Neuronal stem cell (in vitro differentiated cells): ENCODE data around the gene IFI27L2.

Source experiments
- DNase-seq: peaks from one replicate; pipeline ENCODE4 v3.0.0-alpha.2; 2013; ENCODE audit warnings: low spot score
- H2AFZ ChIP-seq: one replicate; pipeline ENCODE4 v1.6.1; 2013; ENCODE audit warnings: mild to moderate bottlenecking, low read length, inconsistent platforms
- H2AK5ac ChIP-seq: 2 replicates; pipeline ENCODE4 v1.6.1; 2013; ENCODE audit warnings: low read depth, mild to moderate bottlenecking, inconsistent platforms, low read length, moderate library complexity, mixed read lengths
- H2BK120ac ChIP-seq: 2 replicates; pipeline ENCODE4 v1.6.1; 2013; ENCODE audit warnings: low read depth, mild to moderate bottlenecking, inconsistent platforms, low read length, moderate library complexity, mixed read lengths
- H2BK12ac ChIP-seq: one replicate; pipeline ENCODE4 v1.6.1; 2013; ENCODE audit warnings: low read length, inconsistent platforms
- H2BK15ac ChIP-seq: 2 replicates; pipeline ENCODE4 v1.6.1; 2013; ENCODE audit warnings: mild to moderate bottlenecking, low read length, inconsistent platforms, mixed read lengths
- H2BK5ac ChIP-seq: one replicate; pipeline ENCODE4 v1.6.1; 2013; ENCODE audit warnings: inconsistent platforms, mild to moderate bottlenecking, low read length, moderate library complexity
- H3K14ac ChIP-seq: one replicate; pipeline ENCODE4 v1.6.1; 2013; ENCODE audit warnings: low read length, inconsistent platforms
- H3K18ac ChIP-seq: 2 replicates; pipeline ENCODE4 v1.6.1; 2013; ENCODE audit warnings: low read length, inconsistent platforms
- H3K23ac ChIP-seq: 2 replicates; pipeline ENCODE4 v1.6.1; 2013; ENCODE audit warnings: low read depth, mild to moderate bottlenecking, mixed read lengths, low read length, inconsistent platforms; ENCODE audit not compliant: poor library complexity
- H3K27ac ChIP-seq: replicated peaks from 3 replicates; pipeline ENCODE4 v1.5.1; 2013; ENCODE audit warnings: low read length, inconsistent platforms
- H3K27me3 ChIP-seq, 3 experiments: 2 replicates each; pipeline ENCODE4 v1.6.1; 2013; ENCODE audit warnings: low read length in 3 of 3, mild to moderate bottlenecking in 2 of 3, inconsistent platforms in 1 of 3, low read depth in 1 of 3, mixed read lengths in 1 of 3, moderate library complexity in 1 of 3; ENCODE audit not compliant: control insufficient read depth in 3 of 3, insufficient read depth in 3 of 3
- H3K36me3 ChIP-seq, 2 donors: replicated peaks in 1 of 2; 2 replicates each; pipeline ENCODE4 v1.6.1; 2013; ENCODE audit warnings: low read length in 2 of 2; ENCODE audit not compliant: control insufficient read depth in 2 of 2, insufficient read depth in 2 of 2
- H3K4ac ChIP-seq: 2 replicates; pipeline ENCODE4 v1.6.1; 2013; ENCODE audit warnings: inconsistent platforms, mild to moderate bottlenecking, low read length, moderate library complexity
- H3K4me1 ChIP-seq, 2 donors: 1 replicate in 1 of 2; 2 replicates in 1 of 2; pipeline ENCODE4 v1.6.1; 2013; ENCODE audit warnings: low read length in 2 of 2, low read depth in 1 of 2; ENCODE audit not compliant: control insufficient read depth in 2 of 2, insufficient read depth in 1 of 2
- H3K4me2 ChIP-seq: one replicate; pipeline ENCODE4 v1.6.1; 2013; ENCODE audit warnings: mild to moderate bottlenecking, low read length, inconsistent platforms; ENCODE audit not compliant: insufficient read depth, poor library complexity, severe bottlenecking
- H3K4me3 ChIP-seq, 2 donors: 2 replicates each; pipeline ENCODE4 v1.5.1; 2013; ENCODE audit warnings: low read length in 2 of 2, mild to moderate bottlenecking in 2 of 2, inconsistent platforms in 1 of 2, moderate library complexity in 1 of 2
- H3K79me1 ChIP-seq: one replicate; pipeline ENCODE4 v1.6.1; 2013; ENCODE audit warnings: low read depth, mild to moderate bottlenecking, inconsistent platforms, low read length, moderate library complexity
- H3K9ac ChIP-seq: one replicate; pipeline ENCODE4 v1.6.1; 2013; ENCODE audit warnings: mild to moderate bottlenecking, low read depth, low read length, inconsistent platforms; ENCODE audit not compliant: poor library complexity
- H3K9me3 ChIP-seq, 2 donors: replicated peaks in 1 of 2; 2 replicates each; pipeline versions ENCODE3 to v1.6.1; 2013; ENCODE audit warnings: low read length in 2 of 2, mild to moderate bottlenecking in 2 of 2, inconsistent platforms in 1 of 2, low read depth in 1 of 2, mixed read lengths in 1 of 2, moderate library complexity in 1 of 2; ENCODE audit not compliant: control insufficient read depth in 2 of 2, insufficient read depth in 1 of 2
- H4K8ac ChIP-seq: one replicate; pipeline ENCODE4 v1.6.1; 2013; ENCODE audit warnings: low read depth, mild to moderate bottlenecking, inconsistent platforms, low read length, moderate library complexity
- H4K91ac ChIP-seq: one replicate; pipeline ENCODE4 v1.6.1; 2013; ENCODE audit warnings: low read length, low read depth, mild to moderate bottlenecking, inconsistent platforms; ENCODE audit not compliant: poor library complexity
- WGBS, 2 donors: extraction: QIAGEN DNeasy Blood & Tissue Kit; methylation state at CpG; one replicate each; pipeline ENCODE4 v1.1.7; 2013; ENCODE audit warnings: missing lambda C conversion rate in 2 of 2, mixed read lengths in 1 of 2; ENCODE audit not compliant: insufficient read length in 2 of 2, insufficient replicate concordance in 1 of 2; ENCODE audit errors: extremely low coverage in 2 of 2; 5-methylcytosine and 5-hydroxymethylcytosine counted together

IFI27L2 gene

GRCh38 chr14:94103554-94104150 is 25.8 kb downstream of the IFI27L2 start:
- no peak overlapping the region for H3K18ac ChIP-seq
- H3K27ac ChIP-seq: no peak overlapping the region
- WGBS, 2 donors: no CpG with 5 or more reads among the region's 7 CpGs
- no peaks in the 10 kb centered on the region for H3K79me1 ChIP-seq
- H4K91ac ChIP-seq: no peak overlapping the region
- H3K4me1 ChIP-seq: peaks cover 0 to 1% of the 10 kb centered on the region in 2 donors
- DNase-seq: no peak
- no peaks in the 10 kb centered on the region for H3K27me3 ChIP-seq
- peaks cover 0 to 15% of the 10 kb centered on the region in 2 donors for H3K36me3 ChIP-seq
- H3K14ac ChIP-seq: no peak overlapping the region
- no peak overlapping the region for H3K4me3 ChIP-seq
- H2BK5ac ChIP-seq: no peak overlapping the region
- no peak overlapping the region for H3K4ac ChIP-seq
- no peak overlapping the region for H3K9ac ChIP-seq
- no peak overlapping the region for H2BK12ac ChIP-seq
- H2AK5ac ChIP-seq: no peak overlapping the region
- no peak overlapping the region for H3K23ac ChIP-seq
- H3K4me2 ChIP-seq: no peak overlapping the region
- no peak overlapping the region for H4K8ac ChIP-seq
- H2BK120ac ChIP-seq: no peak overlapping the region
- no peak overlapping the region for H2AFZ ChIP-seq
- no peaks in the 10 kb centered on the region for H3K9me3 ChIP-seq
- no peak overlapping the region for H2BK15ac ChIP-seq

GRCh38 chr14:94102768-94103482 is 26.5 kb downstream of the IFI27L2 start:
- Histone ChIP-seq H2BK5ac (no peak overlapping the region), H3K4me1 (peaks cover 0 to 1% of the 10 kb centered on the region in 2 donors), H3K14ac (no peak overlapping the region), H3K9ac (peak overlapping the region; percentile 27), H3K36me3 (peaks cover 0 to 22% of the 10 kb centered on the region in 2 donors), H2BK15ac (no peak overlapping the region), H2BK12ac (no peak overlapping the region), H3K18ac (no peak overlapping the region), H3K23ac (no peak overlapping the region), H3K4ac (no peak overlapping the region), H2BK120ac (no peak overlapping the region), H2AK5ac (no peak overlapping the region), H3K9me3 (no peaks in the 10 kb centered on the region), H2AFZ (no peak overlapping the region), H3K27me3 (no peaks in the 10 kb centered on the region), H4K8ac (no peak overlapping the region), H4K91ac (no peak overlapping the region), H3K79me1 (no peaks in the 10 kb centered on the region), H3K27ac (no peak overlapping the region), H3K4me3 (peak overlapping the region in 1 of 2 donors; percentile 24), H3K4me2 (no peak overlapping the region)
- no CpG with 5 or more reads among the region's 8 CpGs for WGBS, 2 donors
- DNase-seq: no peak

GRCh38 chr14:94101748-94102147 is 27.7 kb downstream of the IFI27L2 start:
- DNase-seq: no peak
- no peak overlapping the region for H3K9ac ChIP-seq
- no peak overlapping the region for H3K18ac ChIP-seq
- no peak overlapping the region for H2BK15ac ChIP-seq
- no CpG with 5 or more reads among the region's 10 CpGs for WGBS, 2 donors
- H2AFZ ChIP-seq: no peak overlapping the region
- no peaks in the 10 kb centered on the region for H3K79me1 ChIP-seq
- H2AK5ac ChIP-seq: no peak overlapping the region
- no peak overlapping the region for H2BK5ac ChIP-seq
- no peak overlapping the region for H4K91ac ChIP-seq
- H3K23ac ChIP-seq: no peak overlapping the region
- no peaks in the 10 kb centered on the region for H3K27me3 ChIP-seq
- H2BK12ac ChIP-seq: no peak overlapping the region
- no peak overlapping the region for H2BK120ac ChIP-seq
- no peak overlapping the region for H3K14ac ChIP-seq
- peaks cover 0 to 34% of the 10 kb centered on the region in 2 donors for H3K36me3 ChIP-seq
- no peak overlapping the region for H3K27ac ChIP-seq
- H3K4me3 ChIP-seq: no peak overlapping the region
- no peak overlapping the region for H4K8ac ChIP-seq
- no peak overlapping the region for H3K4ac ChIP-seq
- H3K9me3 ChIP-seq: no peaks in the 10 kb centered on the region
- no peak overlapping the region for H3K4me2 ChIP-seq
- H3K4me1 ChIP-seq: peaks cover 0 to 1% of the 10 kb centered on the region in 2 donors

GRCh38 chr14:94100847-94101246 is 28.6 kb downstream of the IFI27L2 start:
- Histone ChIP-seq H3K4me1 (peaks cover 0 to 1% of the 10 kb centered on the region in 2 donors), H2BK120ac (no peak overlapping the region), H2BK12ac (no peak overlapping the region), H3K14ac (no peak overlapping the region), H4K8ac (no peak overlapping the region), H3K18ac (no peak overlapping the region), H3K27me3 (no peaks in the 10 kb centered on the region), H3K27ac (no peak overlapping the region), H3K23ac (no peak overlapping the region), H3K9me3 (no peaks in the 10 kb centered on the region), H2BK5ac (no peak overlapping the region), H2AK5ac (no peak overlapping the region), H2AFZ (no peak overlapping the region), H3K4me2 (no peak overlapping the region), H3K4me3 (no peak overlapping the region), H3K36me3 (peaks cover 0 to 35% of the 10 kb centered on the region in 2 donors), H3K9ac (no peak overlapping the region), H4K91ac (no peak overlapping the region), H3K4ac (no peak overlapping the region), H3K79me1 (no peaks in the 10 kb centered on the region), H2BK15ac (no peak overlapping the region)
- no CpG with 5 or more reads among the region's 4 CpGs for WGBS, 2 donors
- no peak for DNase-seq
